Mesodermal cell (in vitro differentiated cells): ENCODE data around the gene MAK.
"Not testable (repeated sequence)": the region's sequence is repeated elsewhere in the genome, so short reads cannot be mapped to it uniquely, and the experiment has no call there.

ENCODE experiments used
- H3K27ac ChIP-seq: 2 replicates; pipeline ENCODE4 v1.7.0; 2013; ENCODE audit warnings: mild to moderate bottlenecking, low read depth, low read length, moderate library complexity; ENCODE audit not compliant: severe bottlenecking
- H3K36me3 ChIP-seq: 2 replicates; pipeline ENCODE4 v1.7.1; 2013; ENCODE audit warnings: mild to moderate bottlenecking, low read length, moderate library complexity; ENCODE audit not compliant: control insufficient read depth, insufficient read depth
- H3K4me1 ChIP-seq: one replicate; pipeline ENCODE4 v1.7.1; 2013; ENCODE audit warnings: mild to moderate bottlenecking, low read length; ENCODE audit not compliant: insufficient read depth, control insufficient read depth, poor library complexity, severe bottlenecking
- H3K4me3 ChIP-seq: 2 replicates; pipeline ENCODE4 v1.7.0; 2013; ENCODE audit warnings: low read length, control low read depth, mild to moderate bottlenecking; ENCODE audit not compliant: insufficient read depth, poor library complexity, severe bottlenecking; ENCODE audit errors: extremely low read depth
- H3K9me3 ChIP-seq: 2 replicates; pipeline ENCODE4 v1.7.1; 2013; ENCODE audit warnings: mild to moderate bottlenecking, low read length, moderate library complexity; ENCODE audit not compliant: control insufficient read depth
- WGBS, 2 experiments: methylation state at CpG; one replicate each; pipeline ENCODE4 v1.1.5; 2013; ENCODE audit warnings: missing lambda C conversion rate in 2 of 2; ENCODE audit not compliant: insufficient coverage in 2 of 2; 5-methylcytosine and 5-hydroxymethylcytosine counted together

MAK gene

DNA sequence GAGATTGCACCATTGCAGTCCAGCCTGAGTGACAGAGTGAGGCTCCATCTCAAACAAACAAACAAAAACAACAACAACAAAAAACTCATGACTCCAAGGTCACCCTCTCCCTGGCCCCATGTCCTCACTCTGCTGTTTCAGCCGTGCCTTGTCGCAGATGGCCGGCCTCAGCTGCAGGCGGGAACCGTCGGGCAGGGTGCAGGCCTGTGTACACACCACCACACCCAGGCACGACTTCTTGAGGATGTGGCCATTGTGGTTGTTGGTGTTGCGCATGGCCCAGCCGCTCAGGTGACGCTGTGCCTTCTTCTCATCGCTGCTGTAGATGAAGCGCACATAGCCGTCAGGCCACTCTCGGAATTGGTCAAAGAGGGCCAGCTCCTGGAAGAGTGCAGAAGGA, 38.7 kb upstream of the MAK start:
- Histone ChIP-seq H3K4me3 (no peak overlapping the region), H3K9me3 (no peaks in the 10 kb centered on the region), H3K36me3 (no peaks in the 10 kb centered on the region), H3K27ac (no peak overlapping the region), H3K4me1 (no peaks in the 10 kb centered on the region)
- 95% methylated on average over 6 to 9 of the region's 14 CpGs for WGBS, 2 experiments

DNA sequence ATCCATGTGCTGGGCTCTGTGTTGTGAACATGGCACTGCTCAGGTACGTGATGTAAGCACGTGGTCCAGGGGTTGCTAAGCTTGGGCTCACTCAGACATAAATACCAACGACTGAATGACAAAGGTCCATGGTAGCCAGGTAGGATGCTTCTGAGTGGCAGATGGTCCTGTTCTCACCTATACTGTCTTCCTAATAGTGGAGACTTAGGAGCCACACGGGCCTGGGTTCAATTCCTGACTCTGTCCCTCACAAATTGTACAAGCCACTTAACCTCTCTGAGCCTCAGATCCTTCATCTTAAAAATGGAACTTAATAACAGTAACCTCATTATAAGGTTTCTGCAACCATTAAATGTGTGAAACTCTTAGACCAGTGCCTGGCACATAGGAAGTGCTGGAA, 36.7 kb upstream of the MAK start:
- no peaks in the 10 kb centered on the region for H3K4me1 ChIP-seq
- H3K36me3 ChIP-seq: no peaks in the 10 kb centered on the region
- no peaks in the 10 kb centered on the region for H3K9me3 ChIP-seq
- no peak overlapping the region for H3K27ac ChIP-seq
- H3K4me3 ChIP-seq: no peak overlapping the region
- 82% methylated on average over 3 to 4 of the region's 4 CpGs for WGBS, 2 experiments

DNA sequence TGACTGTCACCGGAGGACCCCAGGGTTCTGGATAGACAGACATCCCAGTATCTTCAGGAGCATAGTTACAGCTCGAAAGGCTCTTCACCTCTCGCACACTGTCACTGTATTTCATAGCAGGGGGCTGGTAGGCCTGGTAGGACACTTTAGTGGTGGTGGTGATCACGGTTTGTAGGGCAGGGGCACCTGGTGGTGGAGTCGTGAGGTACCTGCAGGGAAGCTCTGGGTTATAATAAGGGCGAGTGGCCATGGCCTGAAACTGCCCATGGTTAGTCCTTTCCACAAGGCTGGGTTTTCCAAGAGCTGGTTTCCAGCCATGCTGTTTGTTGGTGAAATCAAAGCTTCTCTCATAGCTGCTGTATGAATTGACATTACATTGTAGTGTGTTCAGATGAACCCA, 35.9 kb upstream of the MAK start:
- H3K4me3 ChIP-seq: no peak overlapping the region
- WGBS, 2 experiments: 64 to 67% methylated on average over 4 to 5 of the region's 6 CpGs
- H3K27ac ChIP-seq: no peak overlapping the region
- H3K9me3 ChIP-seq: no peaks in the 10 kb centered on the region
- H3K36me3 ChIP-seq: no peaks in the 10 kb centered on the region
- no peaks in the 10 kb centered on the region for H3K4me1 ChIP-seq

DNA sequence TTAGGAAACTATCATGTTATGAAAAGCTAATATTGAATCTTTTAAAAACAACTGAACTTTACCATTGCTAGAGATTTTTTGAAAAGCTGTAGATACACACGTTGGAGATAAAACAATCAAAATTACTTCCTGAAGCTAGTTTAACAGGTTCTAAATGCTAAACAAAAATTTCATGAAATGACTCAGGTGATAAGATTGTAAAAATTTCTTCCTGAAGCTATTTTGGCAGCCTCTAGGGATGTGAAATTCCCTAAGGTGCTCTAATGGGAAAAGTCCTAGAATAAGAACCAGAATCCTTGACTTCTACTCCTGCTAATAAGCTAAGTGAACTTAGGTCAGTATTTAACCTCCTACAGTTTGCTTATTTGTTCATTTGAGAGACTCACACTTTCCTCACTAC, 35.0 kb upstream of the MAK start:
- Histone ChIP-seq H3K36me3 (no peaks in the 10 kb centered on the region), H3K27ac (no peak overlapping the region), H3K4me3 (no peak overlapping the region), H3K9me3 (no peaks in the 10 kb centered on the region), H3K4me1 (no peaks in the 10 kb centered on the region)
- WGBS, 2 experiments: no CpG with 5 or more reads among the region's 1 CpG

DNA sequence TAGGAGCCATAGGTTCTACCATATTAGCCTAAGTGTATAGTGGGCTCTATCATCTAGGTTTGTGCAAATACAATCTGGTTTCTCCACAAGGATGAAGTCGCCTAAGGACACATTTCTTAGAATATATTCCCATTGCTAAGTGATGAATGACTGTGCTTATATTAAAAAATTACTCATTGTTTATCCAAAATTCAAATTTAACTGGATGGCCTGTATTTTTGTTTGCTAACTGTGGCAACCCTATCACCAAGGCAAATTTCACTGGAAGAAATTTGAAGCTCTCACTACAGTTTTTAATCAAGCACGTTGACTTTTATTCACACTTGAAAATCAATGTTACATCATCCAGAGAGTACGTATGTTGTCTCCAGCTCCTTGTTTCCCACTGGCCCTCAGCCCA, 29.6 kb upstream of the MAK start:
- H3K4me3 ChIP-seq: no peak overlapping the region
- no peaks in the 10 kb centered on the region for H3K9me3 ChIP-seq
- no peaks in the 10 kb centered on the region for H3K36me3 ChIP-seq
- 70 to 91% methylated on average over 2 of the region's 3 CpGs for WGBS, 2 experiments
- no peaks in the 10 kb centered on the region for H3K4me1 ChIP-seq
- H3K27ac ChIP-seq: no peak overlapping the region

DNA sequence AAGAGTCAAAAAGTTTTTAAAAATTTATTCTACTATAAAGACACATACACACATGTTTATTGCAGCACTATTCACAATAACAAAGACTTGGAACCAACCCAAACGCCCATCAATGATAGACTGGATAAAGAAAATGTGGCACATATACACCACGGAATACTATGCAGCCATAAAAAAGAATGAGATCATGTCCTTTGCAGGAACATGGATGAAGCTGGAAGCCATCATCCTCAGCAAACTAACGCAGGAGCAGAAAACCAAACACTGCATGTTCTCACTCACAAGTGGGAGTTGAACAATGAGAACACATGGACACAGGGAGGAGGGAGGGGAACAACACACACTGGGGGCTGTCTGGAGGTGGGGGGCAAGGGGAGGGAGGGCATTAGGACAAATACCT, 28.4 kb upstream of the MAK start:
- H3K27ac ChIP-seq, H3K36me3 ChIP-seq, H3K9me3 ChIP-seq, H3K4me1 ChIP-seq, H3K4me3 ChIP-seq: not testable (repeated sequence)
- no CpG with 5 or more reads among the region's 3 CpGs for WGBS, 2 experiments

DNA sequence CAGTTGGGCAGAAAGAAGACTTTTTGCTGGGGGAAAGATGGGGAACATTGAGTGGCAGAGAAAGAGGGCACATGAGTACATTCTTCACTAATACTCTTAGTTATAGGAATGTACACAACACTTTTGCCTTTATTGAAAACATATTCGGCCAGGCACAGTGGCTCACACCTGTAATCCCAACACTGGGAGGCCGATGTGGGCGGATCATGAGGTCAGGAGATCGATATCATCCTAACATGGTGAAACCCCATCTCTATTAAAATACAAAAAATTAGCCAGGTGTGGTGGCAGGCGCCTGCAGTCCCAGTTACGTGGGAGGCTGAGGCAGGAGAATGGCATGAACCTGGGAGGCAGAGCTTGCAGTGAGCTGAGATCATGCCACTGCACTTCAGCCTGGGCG, 24.7 kb upstream of the MAK start:
- not testable (repeated sequence) for H3K36me3 ChIP-seq, H3K27ac ChIP-seq, H3K9me3 ChIP-seq, H3K4me3 ChIP-seq, H3K4me1 ChIP-seq
- 90 to 95% methylated on average over 6 to 7 of the region's 7 CpGs for WGBS, 2 experiments

DNA sequence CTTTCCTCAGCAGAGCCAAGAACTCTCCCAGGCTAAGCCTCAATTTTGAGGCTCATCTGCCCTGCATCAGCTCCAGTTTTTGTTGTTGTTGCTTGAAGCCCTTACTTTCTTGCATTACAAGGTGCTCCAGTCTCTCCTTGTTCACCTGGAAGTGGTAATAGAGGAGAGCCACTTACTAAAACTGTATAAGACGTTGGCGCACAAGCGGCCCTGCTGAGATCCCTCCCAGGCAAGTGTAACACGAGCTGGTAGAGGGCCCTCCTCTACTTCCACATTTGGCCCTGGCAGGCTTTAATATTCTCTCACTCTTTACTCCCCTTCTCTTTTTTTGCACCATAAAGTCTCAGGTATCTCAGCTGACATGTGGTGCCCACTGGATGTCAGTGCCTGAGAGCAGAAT, 24.0 kb upstream of the MAK start:
- Histone ChIP-seq H3K9me3 (no peaks in the 10 kb centered on the region), H3K36me3 (no peaks in the 10 kb centered on the region), H3K27ac (no peak overlapping the region), H3K4me3 (no peak overlapping the region), H3K4me1 (no peaks in the 10 kb centered on the region)
- WGBS, 2 experiments: 68 to 74% methylated on average over 4 of the region's 4 CpGs

DNA sequence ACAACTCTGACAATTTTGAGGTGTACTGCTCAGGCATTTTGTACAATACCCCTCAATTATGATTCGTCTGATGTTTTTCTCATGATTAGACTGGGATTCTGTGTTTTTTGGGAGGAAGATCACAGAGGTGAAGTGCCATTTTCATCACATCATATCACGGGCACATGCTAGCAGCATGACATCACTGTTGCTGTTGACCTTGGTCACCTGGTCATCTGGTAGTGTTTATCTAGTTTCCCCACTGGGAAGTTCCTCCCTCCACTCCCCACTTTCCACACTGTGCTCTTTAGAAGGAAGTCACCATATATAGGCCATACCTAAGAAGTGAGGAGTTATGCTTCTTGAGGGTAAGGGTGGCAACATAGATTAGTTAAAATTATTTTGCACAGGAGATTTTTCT, 22.7 kb upstream of the MAK start:
- no peak overlapping the region for H3K4me3 ChIP-seq
- no peaks in the 10 kb centered on the region for H3K4me1 ChIP-seq
- 83% methylated on average over 1 of the region's 2 CpGs; no CpG with 5 or more reads in 1 of the 2 experiments for WGBS, 2 experiments
- no peaks in the 10 kb centered on the region for H3K9me3 ChIP-seq
- no peaks in the 10 kb centered on the region for H3K36me3 ChIP-seq
- H3K27ac ChIP-seq: no peak overlapping the region

DNA sequence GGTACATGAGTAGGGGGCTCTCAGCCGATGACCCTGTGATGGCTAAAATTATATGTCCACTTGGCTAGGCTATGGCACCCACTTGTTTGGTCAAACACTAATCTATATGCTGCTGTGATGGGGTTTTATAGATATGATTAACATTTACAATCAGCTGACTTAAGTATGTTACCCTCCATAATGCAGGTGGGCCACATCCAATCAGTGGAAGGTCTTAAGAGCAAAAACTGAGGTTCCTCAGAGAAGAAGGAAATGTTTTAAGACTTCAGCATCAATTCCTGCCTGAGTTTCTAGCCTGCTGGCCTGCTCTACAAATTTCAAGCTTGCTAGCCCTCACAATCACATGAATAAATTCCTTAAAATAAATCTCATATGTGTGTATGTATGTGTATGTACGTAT, 18.9 kb upstream of the MAK start:
- Histone ChIP-seq H3K4me1 (no peaks in the 10 kb centered on the region), H3K27ac (no peak overlapping the region), H3K36me3 (no peaks in the 10 kb centered on the region), H3K9me3 (no peaks in the 10 kb centered on the region), H3K4me3 (no peak overlapping the region)
- 100% methylated on average over 1 of the region's 2 CpGs for WGBS, 2 experiments

DNA sequence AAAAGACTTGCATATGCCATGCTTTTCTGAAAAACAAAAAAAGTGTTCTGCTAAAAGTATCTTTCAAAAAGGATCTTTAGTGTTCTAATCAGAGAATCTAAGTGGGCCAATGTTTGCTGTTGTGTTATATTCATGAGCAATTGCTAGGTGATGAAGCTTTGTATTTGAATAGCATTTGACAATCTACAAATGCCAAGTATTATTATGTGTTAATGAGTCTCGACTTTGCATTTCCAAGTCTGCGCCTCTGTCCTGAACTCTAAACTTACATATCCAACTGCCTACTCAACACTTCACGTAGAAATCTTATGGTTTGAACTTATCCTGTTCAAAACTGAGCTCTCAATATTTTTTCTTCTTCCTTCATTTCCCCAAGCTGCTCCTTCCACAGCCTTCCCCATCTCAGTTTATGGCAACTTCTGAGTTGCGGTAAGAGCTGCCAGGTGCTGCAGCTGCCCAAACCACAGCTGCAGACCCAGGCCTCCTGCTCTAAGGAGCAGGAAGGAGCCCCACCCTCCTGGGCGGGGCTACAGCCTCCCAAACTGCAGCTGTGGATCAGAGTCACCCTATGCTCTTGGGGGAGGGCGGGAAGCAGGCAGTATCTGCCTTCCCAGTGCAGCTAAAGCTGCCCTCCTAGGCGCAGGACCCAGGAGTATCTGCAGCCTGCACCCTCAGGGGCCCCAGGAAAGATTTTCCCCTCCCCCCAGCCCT, 16.7 kb upstream of the MAK start:
- WGBS, 2 experiments: 74 to 82% methylated on average over 5 to 6 of the region's 7 CpGs
- Histone ChIP-seq H3K27ac (no peak overlapping the region), H3K36me3 (no peaks in the 10 kb centered on the region), H3K9me3 (no peaks in the 10 kb centered on the region), H3K4me3 (no peak overlapping the region), H3K4me1 (no peaks in the 10 kb centered on the region)
